ENCODE results near the gene ZNF804B.

GRCh38 chr7:88826222-88826621 is 66.7 kb downstream of the ZNF804B start:
- TF ChIP-seq ZNF521 (tag by site-specific recombination; IDR thresholded peaks at IDR 0.05) (no peak), CTCF (tag by site-specific recombination; IDR thresholded peaks at IDR 0.05) (no peak), ZFP69B (tag by site-specific recombination; IDR thresholded peaks at IDR 0.05) (no peak), ELK4 (IDR thresholded peaks at IDR 0.05; ENCODE audit: borderline replicate concordance, low read depth, low read length) (no peak), ZNF175 (tag by site-specific recombination; IDR thresholded peaks at IDR 0.05) (no peak), TSHZ1 (tag by site-specific recombination; IDR thresholded peaks at IDR 0.05; ENCODE audit: borderline replicate concordance) (no peak), PBX3 (CRISPR knock-in tag; IDR thresholded peaks at IDR 0.05) (no peak), ZNF169 (tag by site-specific recombination; IDR thresholded peaks at IDR 0.05) (no peak), ZFP41 (tag by site-specific recombination; IDR thresholded peaks at IDR 0.05; ENCODE audit: borderline replicate concordance) (no peak)

All from HEK293 (cell line).